Endothelial cell of umbilical vein (primary cell): ENCODE measurements around the gene IGFL1.

Experiments
- EZH2 ChIP-seq: IDR thresholded peaks from 2 replicates; pipeline ENCODE4 v1.6.1; 2012; ENCODE audit warnings: borderline replicate concordance, low read depth, mild to moderate bottlenecking, moderate library complexity, low read length, inconsistent platforms; ENCODE audit not compliant: severe bottlenecking
- FOS ChIP-seq: IDR thresholded peaks from 2 replicates; pipeline ENCODE4 v1.6.1; 2011; ENCODE audit warnings: mild to moderate bottlenecking, low read length, moderate library complexity, borderline replicate concordance; ENCODE audit not compliant: insufficient read depth
- GATA2 ChIP-seq: IDR thresholded peaks from 2 replicates; pipeline ENCODE4 v1.7.0; 2011; ENCODE audit warnings: low read depth, mild to moderate bottlenecking, moderate library complexity, mixed read lengths, low read length; ENCODE audit not compliant: insufficient read length, insufficient read depth
- MAX ChIP-seq: IDR thresholded peaks from 2 replicates; pipeline ENCODE4 v1.6.1; 2011; ENCODE audit not compliant: insufficient read depth, insufficient read length
- MYC ChIP-seq: IDR thresholded peaks from one replicate; pipeline ENCODE4 v1.6.1; 2011; ENCODE audit warnings: mild to moderate bottlenecking, low read depth, low read length
- POLR2A ChIP-seq: IDR thresholded peaks from 2 replicates; pipeline ENCODE4 v1.6.1; 2012; ENCODE audit warnings: low read depth, mild to moderate bottlenecking, control low read depth, low read length
- POLR2AphosphoS5 ChIP-seq: IDR thresholded peaks from 2 replicates; pipeline ENCODE4 v1.6.1; 2012; ENCODE audit warnings: low read depth, mild to moderate bottlenecking, control low read depth, low read length, moderate library complexity; ENCODE audit not compliant: insufficient read depth
- TF ChIP-seq, protein P1 (sequence below), 2 donors: IDR thresholded peaks; 1 replicate in 1 of 2; 2 replicates in 1 of 2; pipeline ENCODE4 v1.5.1; 2011; ENCODE audit warnings: low read length in 2 of 2, mild to moderate bottlenecking in 2 of 2, moderate library complexity in 2 of 2, control low read depth in 1 of 2, inconsistent platforms in 1 of 2, low read depth in 1 of 2; ENCODE audit not compliant: insufficient read depth in 1 of 2; ENCODE audit errors: extremely low read depth in 1 of 2

- no peak for TF ChIP-seq MAX
- no peak for TF ChIP-seq POLR2A
- TF ChIP-seq, protein P1, sequence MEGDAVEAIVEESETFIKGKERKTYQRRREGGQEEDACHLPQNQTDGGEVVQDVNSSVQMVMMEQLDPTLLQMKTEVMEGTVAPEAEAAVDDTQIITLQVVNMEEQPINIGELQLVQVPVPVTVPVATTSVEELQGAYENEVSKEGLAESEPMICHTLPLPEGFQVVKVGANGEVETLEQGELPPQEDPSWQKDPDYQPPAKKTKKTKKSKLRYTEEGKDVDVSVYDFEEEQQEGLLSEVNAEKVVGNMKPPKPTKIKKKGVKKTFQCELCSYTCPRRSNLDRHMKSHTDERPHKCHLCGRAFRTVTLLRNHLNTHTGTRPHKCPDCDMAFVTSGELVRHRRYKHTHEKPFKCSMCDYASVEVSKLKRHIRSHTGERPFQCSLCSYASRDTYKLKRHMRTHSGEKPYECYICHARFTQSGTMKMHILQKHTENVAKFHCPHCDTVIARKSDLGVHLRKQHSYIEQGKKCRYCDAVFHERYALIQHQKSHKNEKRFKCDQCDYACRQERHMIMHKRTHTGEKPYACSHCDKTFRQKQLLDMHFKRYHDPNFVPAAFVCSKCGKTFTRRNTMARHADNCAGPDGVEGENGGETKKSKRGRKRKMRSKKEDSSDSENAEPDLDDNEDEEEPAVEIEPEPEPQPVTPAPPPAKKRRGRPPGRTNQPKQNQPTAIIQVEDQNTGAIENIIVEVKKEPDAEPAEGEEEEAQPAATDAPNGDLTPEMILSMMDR (IDR thresholded peaks at IDR 0.05; ENCODE audit: extremely low read depth in 1 of 2, insufficient read depth in 1 of 2, low read depth in 1 of 2, low read length in 2 of 2) = no peak
- no peak for TF ChIP-seq POLR2AphosphoS5
- no peak for TF ChIP-seq EZH2
- TF ChIP-seq GATA2 = no peak
- TF ChIP-seq FOS = no peak
- no peak for TF ChIP-seq MYC
Observed at GRCh38 chr19:46196410-46197124, 33.0 kb upstream of the IGFL1 start.
